Ovary (tissue), 9 donors: ENCODE measurements around the gene TCIRG1. TPM values are rescaled to one million over a fixed set of nuclear protein-coding genes. Genes with fewer than 3 reads are reported as not detected.

Source experiments
- DNase-seq, 5 donors: peaks; one replicate each; pipeline ENCODE4 v3.0.0-alpha.2; 2019 to 2020
- H3K27ac ChIP-seq, 2 donors: fragments of 200-600 bp; one replicate each; pipeline versions ENCODE4 v1.5.1 to v1.8.0; 2019 to 2022
- H3K27me3 ChIP-seq: fragments of 200-600 bp; one replicate; pipeline ENCODE4 v1.8.0; 2022
- H3K36me3 ChIP-seq: fragments of 200-600 bp; sonication (generic); one replicate; pipeline ENCODE4 v1.5.1; 2019
- H3K4me1 ChIP-seq: one replicate; pipeline ENCODE4 v1.8.1; 2013; ENCODE audit warnings: mild to moderate bottlenecking, moderate library complexity; ENCODE audit not compliant: insufficient read depth
- H3K4me3 ChIP-seq: fragments of 200-600 bp; sonication (generic); one replicate; pipeline ENCODE4 v1.5.1; 2017
- H3K9me3 ChIP-seq, 2 donors: fragments of 200-600 bp in 1 of 2; sonication (generic) in 1 of 2; one replicate each; pipeline versions ENCODE4 v1.5.1 to v1.8.1; 2013 to 2019; ENCODE audit warnings: mild to moderate bottlenecking in 1 of 2, moderate library complexity in 1 of 2
- CTCF ChIP-seq, 3 donors: fragments of 450-650 bp in 2 of 3; fragments of 200-600 bp in 1 of 3; IDR thresholded peaks; one replicate each; pipeline versions ENCODE4 v1.5.1 to v1.8.0; 2016 to 2022; ENCODE audit warnings: antibody characterized with exemption in 3 of 3, mild to moderate bottlenecking in 1 of 3
- EP300 ChIP-seq: sonication (generic); formaldehyde crosslinking; IDR thresholded peaks from one replicate; pipeline ENCODE4 v1.6.1; 2017; ENCODE audit warnings: antibody characterized with exemption
- POLR2A ChIP-seq: fragments of 450-650 bp; IDR thresholded peaks from one replicate; pipeline ENCODE4 v1.6.1; 2017; ENCODE audit warnings: antibody characterized with exemption, mild to moderate bottlenecking, moderate library complexity
- WGBS, 3 donors: extraction: QIAGEN DNeasy Blood & Tissue Kit in 1 of 3; methylation state at CpG; one replicate each; pipeline versions ENCODE4 v1.1.5 to v1.1.7; 2013 to 2017; 5-methylcytosine and 5-hydroxymethylcytosine counted together
- intact Hi-C, 4 donors: fragments of 100-400 bp; cut with DNase I; formaldehyde crosslinking; loops; one replicate each; pipeline versions ENCODE4 v1.11.0 to v1.15.1; 2022 to 2023
- polyA plus RNA-seq, 2 donors: library from polyadenylated mRNA; stranded (reverse); fragments of 200-250 nt in 1 of 2; fragments of 350-450 nt in 1 of 2; fragmentation: Illumina TruSeq in 1 of 2; extraction: RNeasy Lipid Tissue Mini Kit (QIAGEN cat#74804) in 1 of 2; gene quantifications; one replicate each; pipeline ENCODE4 v1.2.3, GENCODE V29; 2013 to 2014
- total RNA-seq, 7 donors: library from RNA; depleted of rRNA in 2 of 7; stranded (reverse); fragments of >200 nt in 2 of 7; fragmentation: NEBNext Ultra II Directional in 3 of 7; extraction: Animal tissue kit (Norgen Biotek cat#: 25700) in 3 of 7; gene quantifications; one replicate each; pipeline versions ENCODE4 v1.1.0 to v1.2.4, GENCODE V29; 2016 to 2023
- donor health status: DM: no; HTN: no; CAD: no; lungs with moderate emphysema.
- donor health status: DM: no; HTN: no; CAD: no.
- donor health status: Bipolar disorder and iron deficiency.
- donor health status: DM: yes; HTN: yes; CAD: no.
- donor health status: DM: no; HTN: no; CAD: no.
- donor health status: DM: yes; HTN: yes; CAD: no.

Gene TCIRG1
- total and polyA plus RNA-seq, 9 donors, result 2.2 to 109 (median 77.4) TPM

GRCh38 chr11:68071281-68072048, 32.6 kb downstream of the TCIRG1 start:
- Histone ChIP-seq H3K27ac (no peak overlapping the region), H3K4me1 (no peaks in the 10 kb centered on the region), H3K27me3 (no peaks in the 10 kb centered on the region), H3K36me3 (no peaks in the 10 kb centered on the region), H3K9me3 (no peaks in the 10 kb centered on the region), H3K4me3 (no peak overlapping the region)
- intact Hi-C loops, result no loop called here
- DNase-seq, result no peak
- TF ChIP-seq CTCF (IDR thresholded peaks at IDR 0.05) (no peak), EP300 (no peak), POLR2A (no peak)
- 81 to 89% (median 87%) methylated on average over 3 of the region's 3 CpGs for WGBS, 3 donors

- H3K9me3 ChIP-seq, result no peaks in the 10 kb centered on the region
- H3K36me3 ChIP-seq, result no peaks in the 10 kb centered on the region
- H3K4me3 ChIP-seq, result no peak overlapping the region
- H3K27me3 ChIP-seq, result no peaks in the 10 kb centered on the region
- H3K4me1 ChIP-seq, result no peaks in the 10 kb centered on the region
- no peak for TF ChIP-seq CTCF (IDR thresholded peaks at IDR 0.05)
- TF ChIP-seq EP300, result no peak
- TF ChIP-seq POLR2A, result no peak
- H3K27ac ChIP-seq, result no peak overlapping the region
- no peak for DNase-seq
- intact Hi-C loops, result no loop called here
- 63 to 86% (median 67%) methylated on average over 10 of the region's 10 CpGs for WGBS, 3 donors
These were observed 35.9 kb downstream of the TCIRG1 start for GRCh38 chr11:68074584-68075352.

DNA sequence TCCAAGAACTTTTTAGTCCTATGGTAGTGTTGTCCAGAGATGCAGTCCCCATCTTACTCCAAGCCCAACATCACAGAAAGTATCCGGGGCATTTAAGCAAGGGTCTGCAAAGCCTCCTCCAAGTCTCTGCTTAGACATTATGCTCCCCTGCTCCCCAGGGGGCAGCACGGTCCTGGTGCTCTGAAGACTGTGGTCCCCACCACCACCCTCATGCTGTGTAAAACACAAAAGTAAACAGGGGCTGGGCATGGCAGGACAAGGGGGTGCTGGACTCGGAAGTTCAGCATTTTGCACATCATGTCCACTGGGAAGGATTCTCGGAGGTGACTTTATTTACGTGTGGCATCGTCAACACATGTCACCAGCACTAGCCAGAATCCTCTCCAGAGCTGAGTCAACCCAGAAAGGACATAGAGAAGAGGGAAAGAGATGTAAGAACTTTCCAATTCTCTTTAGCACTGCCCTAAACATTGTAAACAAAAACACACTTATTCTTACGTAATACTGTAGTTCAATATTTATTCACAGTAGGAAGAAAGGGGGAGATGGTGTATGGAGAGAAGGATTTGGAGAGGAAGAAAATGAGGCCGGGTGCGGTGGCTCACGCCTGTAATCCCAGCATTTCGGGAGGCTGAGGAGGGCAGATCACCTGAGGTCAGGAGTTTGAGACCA, 37.7 kb downstream of the TCIRG1 start:
- no peak for DNase-seq
- Histone ChIP-seq H3K4me3 (no peak overlapping the region), H3K9me3 (no peaks in the 10 kb centered on the region), H3K27ac (no peak overlapping the region), H3K4me1 (no peaks in the 10 kb centered on the region), H3K27me3 (no peaks in the 10 kb centered on the region), H3K36me3 (no peaks in the 10 kb centered on the region)
- 88 to 92% (median 89%) methylated on average over 11 of the region's 11 CpGs for WGBS, 3 donors
- intact Hi-C loops, result no loop called here
- no peak for TF ChIP-seq CTCF (IDR thresholded peaks at IDR 0.05)
- no peak for TF ChIP-seq EP300
- no peak for TF ChIP-seq POLR2A

- Histone ChIP-seq H3K27ac (no peak overlapping the region), H3K27me3 (no peaks in the 10 kb centered on the region), H3K9me3 (no peaks in the 10 kb centered on the region), H3K4me1 (no peaks in the 10 kb centered on the region), H3K36me3 (no peaks in the 10 kb centered on the region), H3K4me3 (no peak overlapping the region)
- intact Hi-C loops, result no loop called here
- no peak for DNase-seq
- TF ChIP-seq POLR2A (no peak), EP300 (no peak), CTCF (IDR thresholded peaks at IDR 0.05) (no peak)
- 61 to 74% (median 64%) methylated on average over 8 of the region's 8 CpGs for WGBS, 3 donors
These were observed 39.1 kb downstream of the TCIRG1 start for GRCh38 chr11:68077617-68078582.
